T-helper 2 cell (primary cell): Measurements from ENCODE around the gene LIPC.
A peak's percentile ranks its signal among the peaks of the same experiment; 100 is the strongest.

ENCODE experiments used
- DNase-seq, 5 experiments: peaks; one replicate each; pipeline versions ENCODE4 v3.0.0 to v3.0.0-alpha.2; 2012 to 2022

LIPC gene

GRCh38 chr15:58476525-58477162 is 44.9 kb downstream of the LIPC start:
- DNase-seq = no peak

DNA sequence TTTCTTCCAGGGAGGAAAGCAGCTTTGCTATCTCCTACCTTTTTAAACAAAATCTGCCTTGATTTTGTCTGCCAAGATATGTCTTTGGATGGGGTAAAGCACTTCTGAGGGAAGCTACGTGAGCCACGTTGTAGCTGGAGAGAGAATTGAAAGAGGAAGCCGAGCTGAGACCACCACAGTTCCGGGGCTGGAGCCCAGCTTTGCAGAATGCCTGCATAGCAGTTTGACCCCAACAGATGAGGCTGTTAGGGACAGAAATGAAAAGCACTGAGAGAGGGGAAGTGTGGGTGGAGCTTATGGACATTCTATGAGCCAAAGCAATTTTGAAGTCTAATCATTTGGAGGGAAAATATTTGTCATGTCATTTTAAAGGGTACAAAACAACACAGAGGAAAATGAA is 45.4 kb downstream of the LIPC start:
- no peak for DNase-seq

DNA sequence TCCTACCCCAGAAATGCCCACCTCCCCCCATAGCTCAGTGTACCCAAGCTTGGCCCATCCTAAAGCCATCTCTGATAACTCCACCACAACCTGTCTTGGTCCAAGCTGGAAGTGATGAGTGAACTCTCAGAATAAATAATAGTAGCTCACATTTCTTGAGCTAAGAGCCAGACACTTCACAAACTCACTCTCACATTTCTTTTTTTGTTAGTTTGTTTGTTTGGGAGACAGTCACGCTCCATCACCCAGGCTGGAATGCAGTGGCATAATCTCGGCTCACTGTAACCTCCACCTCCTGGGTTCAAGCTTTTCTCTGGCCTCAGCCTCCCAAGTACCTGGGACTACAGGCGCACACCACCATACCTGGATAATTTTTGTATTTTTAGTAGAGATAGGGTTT is 46.2 kb downstream of the LIPC start:
- no peak for DNase-seq

- no peak for DNase-seq
Observed at GRCh38 chr15:58478579-58478978, 46.8 kb downstream of the LIPC start.

DNA sequence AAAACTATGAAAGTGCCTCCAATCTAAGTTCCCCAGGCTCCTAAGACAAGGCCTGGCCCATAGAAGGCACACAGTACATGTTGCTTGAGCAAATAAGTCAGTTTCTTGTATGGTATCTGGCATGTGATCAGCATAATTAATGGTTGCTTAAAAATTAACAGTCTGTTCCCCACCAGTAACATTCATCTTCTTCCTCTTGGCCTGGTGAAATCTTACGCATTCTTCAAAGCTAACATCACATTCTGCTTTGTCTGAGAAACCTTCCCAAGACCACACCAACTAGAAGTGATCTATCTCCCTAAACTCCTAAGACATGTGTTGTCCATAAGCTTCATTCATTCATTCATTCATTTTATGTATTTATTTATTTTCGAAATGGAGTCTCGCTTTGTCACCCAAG is 48.1 kb downstream of the LIPC start:
- DNase-seq = no peak

GRCh38 chr15:58483376-58483775 is 51.6 kb downstream of the LIPC start:
- no peak for DNase-seq

DNA sequence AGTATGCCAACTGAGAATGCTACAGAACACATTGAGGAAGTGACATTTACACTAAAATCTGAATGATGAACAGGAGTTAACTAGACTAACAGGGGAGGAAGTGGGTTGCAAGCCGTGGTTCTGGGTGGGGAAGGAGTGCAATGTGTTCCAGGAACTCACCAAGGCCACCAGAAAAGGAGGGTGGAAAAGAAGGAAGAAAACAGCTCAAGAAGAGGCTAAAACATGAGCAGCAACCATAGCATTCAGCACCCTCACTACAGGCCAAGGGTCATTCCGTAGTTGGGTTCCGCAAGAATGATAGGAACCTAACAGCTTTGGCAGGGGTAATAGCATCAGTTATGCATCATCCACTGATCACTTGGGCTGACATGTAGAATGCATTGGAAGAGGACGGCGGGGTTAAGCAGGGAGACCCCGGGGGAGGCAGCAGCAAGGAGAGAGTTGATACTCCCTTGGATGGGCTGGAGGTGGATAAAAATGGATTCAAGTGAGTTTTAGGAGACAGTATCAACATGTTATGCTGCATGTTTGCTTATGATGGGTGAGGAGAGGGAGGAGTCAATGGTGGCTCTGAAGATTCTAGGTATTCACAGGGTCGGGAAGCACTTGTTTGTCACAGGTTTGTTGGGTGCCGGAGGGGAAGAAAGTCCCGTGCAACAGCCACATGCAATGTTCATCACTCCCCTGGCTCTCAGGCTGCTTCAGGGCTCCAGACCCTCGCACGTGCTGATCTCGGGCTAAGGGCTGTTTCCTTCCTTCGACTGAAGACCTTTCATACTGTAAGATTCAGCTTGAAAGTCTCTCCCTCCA is 53.2 kb downstream of the LIPC start:
- DNase-seq = peak in 2 of 5 experiments; percentile 65 to 78

GRCh38 chr15:58486062-58486461 is 54.3 kb downstream of the LIPC start:
- peak in 1 of 5 experiments; percentile 14 for DNase-seq

GRCh38 chr15:58486564-58486963 is 54.8 kb downstream of the LIPC start:
- DNase-seq = no peak

- no peak for DNase-seq
Observed at GRCh38 chr15:58487041-58487723, 55.4 kb downstream of the LIPC start.

- no peak for DNase-seq
Observed at GRCh38 chr15:58487724-58488120, 55.9 kb downstream of the LIPC start.

- DNase-seq = no peak
Observed at GRCh38 chr15:58489289-58490085, 57.7 kb downstream of the LIPC start.

DNA sequence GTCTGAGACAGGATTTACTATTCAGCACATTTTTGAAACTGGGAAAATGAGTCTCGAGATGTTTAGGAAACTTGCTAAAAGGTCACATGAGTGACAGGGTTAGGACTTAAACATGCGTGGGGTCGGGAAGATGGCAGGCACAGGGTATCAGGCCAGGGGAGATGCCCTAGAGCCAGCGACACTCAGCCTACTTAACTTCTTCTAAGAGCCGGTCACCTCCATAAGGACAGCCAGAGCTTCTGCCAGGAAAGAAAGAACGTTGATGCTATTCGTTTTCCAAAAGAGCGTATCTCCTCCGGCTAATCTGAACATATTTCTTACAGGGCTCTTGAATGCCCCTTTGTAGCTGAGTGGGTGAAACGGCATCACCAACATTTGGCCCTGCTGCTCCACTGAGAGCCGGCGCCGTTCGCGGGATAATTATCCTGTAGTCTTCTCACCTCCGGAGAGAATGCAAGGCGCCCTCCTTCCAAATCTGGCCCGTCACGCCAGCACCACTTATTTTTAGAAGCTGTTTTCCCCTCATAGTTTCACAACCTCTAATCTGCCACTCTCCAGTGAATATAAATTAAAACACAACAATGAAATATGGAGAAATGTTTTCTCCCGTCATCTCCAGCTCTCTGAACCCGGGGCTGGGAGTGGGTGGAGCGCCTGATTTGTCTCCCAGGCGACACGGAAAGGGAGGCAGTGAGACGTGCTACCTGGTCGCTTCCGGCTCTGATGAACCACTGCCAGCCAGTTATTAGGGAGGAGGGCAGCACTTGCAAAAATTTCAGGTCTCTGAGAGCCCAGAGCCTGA is 58.5 kb downstream of the LIPC start:
- no peak for DNase-seq

DNA sequence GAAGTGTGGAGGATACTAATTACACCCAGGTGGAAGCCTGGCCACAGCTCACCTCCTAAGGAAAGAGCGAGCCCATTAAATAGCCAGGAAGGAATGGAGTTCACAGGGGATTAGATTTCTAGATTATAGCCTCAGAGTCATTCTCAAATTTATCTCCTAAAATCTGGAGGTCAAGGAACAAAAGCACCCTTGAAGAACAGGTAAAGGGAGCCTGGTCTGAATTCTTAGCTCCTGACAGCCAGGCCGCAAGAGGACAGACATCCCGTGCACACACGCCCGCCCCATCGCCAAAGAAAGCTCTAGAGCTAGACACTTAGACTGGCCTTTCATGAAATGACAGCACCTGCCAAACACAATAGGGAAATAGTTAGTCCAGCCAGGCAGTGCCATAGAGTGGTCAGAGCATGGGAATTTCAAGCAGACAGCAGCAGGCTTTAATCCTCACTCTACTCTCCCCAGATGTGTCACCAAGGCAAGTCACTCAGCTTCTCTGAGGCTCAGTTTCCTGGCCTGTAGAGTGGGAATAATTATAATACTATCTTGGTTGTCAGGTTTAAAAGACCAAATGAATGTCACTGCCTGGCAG is 59.2 kb downstream of the LIPC start:
- no peak for DNase-seq

- DNase-seq = no peak
Observed at GRCh38 chr15:58491499-58492202, 59.9 kb downstream of the LIPC start.

DNA sequence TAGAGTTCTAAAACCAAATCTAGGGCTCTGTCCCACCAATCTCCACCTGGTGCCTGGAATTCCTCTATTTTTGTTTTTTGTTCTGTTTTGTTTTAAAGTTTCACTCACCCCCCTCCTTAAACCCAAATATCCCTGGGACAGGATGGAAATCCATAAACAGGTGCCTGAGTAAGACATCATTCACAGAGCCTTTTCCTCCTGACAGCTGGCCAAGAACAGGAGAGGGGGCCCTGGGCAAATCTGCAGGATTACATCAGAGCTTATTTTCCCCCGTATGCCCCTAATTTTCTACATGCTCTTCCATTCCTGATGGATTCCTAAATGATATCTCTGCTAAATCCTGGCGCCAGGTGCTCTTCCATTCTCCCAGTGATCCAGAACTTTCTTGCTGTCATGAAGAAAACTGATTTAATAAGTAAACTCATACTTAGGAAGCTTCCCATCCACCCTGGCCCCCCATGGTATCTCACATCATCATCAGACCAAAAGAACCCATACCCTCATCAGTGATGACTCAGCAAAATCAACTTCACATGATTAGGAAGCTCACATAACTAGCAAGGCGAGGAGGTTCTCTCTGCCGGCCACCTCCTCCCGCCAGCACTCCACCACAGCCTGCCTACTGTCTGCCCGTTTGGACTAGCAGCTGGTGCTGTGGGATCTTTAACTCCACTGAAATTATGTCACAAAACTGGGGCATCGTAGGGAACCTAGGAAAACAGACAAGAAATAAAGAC is 61.0 kb downstream of the LIPC start:
- no peak for DNase-seq

DNA sequence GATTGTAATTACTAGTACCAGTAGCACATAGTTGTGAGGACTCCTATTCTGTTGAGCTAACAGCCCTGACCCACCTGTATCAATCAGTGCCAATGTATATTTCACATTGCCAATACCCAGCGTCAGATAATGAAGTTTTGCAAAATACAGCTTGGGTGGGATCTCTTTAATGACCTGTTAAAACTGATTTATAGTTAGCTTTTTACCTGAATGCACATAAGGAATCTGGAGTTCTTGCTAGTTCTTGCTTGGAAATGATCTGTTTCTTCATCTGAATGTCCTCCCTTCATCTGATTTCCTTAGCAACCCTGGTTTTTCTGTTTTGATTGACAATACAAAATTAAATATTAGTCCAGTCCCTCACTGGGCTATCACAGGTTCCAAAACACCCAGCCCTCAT is 62.8 kb downstream of the LIPC start:
- DNase-seq = no peak

GRCh38 chr15:58495891-58496408 is 64.2 kb downstream of the LIPC start:
- no peak for DNase-seq

DNA sequence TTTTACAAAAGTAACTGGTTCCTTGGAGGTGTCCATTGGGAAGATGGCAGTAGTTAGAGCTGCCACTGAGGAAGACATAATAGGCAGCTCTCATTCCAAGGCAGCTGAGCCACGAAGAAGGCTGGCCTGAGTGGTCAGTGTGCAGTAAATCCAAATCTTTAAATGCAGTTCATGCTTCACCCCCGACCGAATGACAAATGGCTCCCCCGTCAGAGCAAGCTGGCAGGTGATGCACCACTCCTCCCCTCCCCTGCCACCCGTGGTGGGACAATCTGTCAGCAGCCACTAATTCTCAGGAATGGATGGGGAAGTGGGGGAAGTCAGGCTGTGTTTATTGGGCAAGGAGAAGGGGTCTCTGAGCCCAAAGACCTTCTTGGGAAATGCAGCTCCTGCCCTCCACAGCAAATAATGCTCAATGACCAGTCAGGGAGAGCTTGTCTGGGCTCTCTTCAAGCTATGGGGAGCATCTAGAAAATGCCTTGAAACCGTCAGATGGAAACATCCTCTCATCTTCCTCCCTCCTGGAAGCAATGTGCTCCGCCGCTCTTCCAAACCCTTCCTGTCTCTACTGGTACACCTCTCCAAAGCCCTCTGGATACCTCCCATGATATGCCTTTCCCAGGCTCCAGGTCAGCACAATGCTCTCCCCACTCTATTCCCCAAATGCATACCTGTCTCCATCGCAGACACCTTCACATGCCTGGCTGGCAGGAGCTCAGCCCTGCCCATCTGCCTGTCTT is 65.4 kb downstream of the LIPC start:
- DNase-seq = no peak
